EH (cell line): ENCODE measurements around the gene PPDPF.
"Not testable (repeated sequence)": the region's sequence is repeated elsewhere in the genome, so short reads cannot be mapped to it uniquely, and the experiment has no call there.

Source experiments
- DNase-seq: peaks from one replicate; pipeline ENCODE4 v3.0.0-alpha.2; 2015; ENCODE audit warnings: low read depth

Gene PPDPF

GRCh38 chr20:63565021-63565698 lies 44.6 kb downstream of the PPDPF start:
- no peak for DNase-seq

GRCh38 chr20:63565699-63566335 lies 45.3 kb downstream of the PPDPF start:
- no peak for DNase-seq

- DNase-seq = no peak
Observed at GRCh38 chr20:63566395-63567135, 46.0 kb downstream of the PPDPF start.

DNA sequence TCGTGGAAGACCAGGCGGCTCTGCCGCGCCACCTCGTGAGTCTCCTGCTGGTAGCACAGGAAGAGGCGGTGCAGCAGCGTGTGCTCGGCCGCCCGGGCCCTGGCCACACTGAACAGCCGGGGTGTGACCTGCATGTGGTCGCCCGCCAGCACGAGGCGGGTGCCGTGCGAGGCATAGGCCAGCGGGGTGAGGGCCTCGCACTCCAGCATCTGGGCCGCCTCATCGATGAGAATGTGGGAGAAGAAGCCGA lies 46.5 kb downstream of the PPDPF start:
- no peak for DNase-seq

GRCh38 chr20:63567386-63568169 lies 47.0 kb downstream of the PPDPF start:
- no peak for DNase-seq

DNA sequence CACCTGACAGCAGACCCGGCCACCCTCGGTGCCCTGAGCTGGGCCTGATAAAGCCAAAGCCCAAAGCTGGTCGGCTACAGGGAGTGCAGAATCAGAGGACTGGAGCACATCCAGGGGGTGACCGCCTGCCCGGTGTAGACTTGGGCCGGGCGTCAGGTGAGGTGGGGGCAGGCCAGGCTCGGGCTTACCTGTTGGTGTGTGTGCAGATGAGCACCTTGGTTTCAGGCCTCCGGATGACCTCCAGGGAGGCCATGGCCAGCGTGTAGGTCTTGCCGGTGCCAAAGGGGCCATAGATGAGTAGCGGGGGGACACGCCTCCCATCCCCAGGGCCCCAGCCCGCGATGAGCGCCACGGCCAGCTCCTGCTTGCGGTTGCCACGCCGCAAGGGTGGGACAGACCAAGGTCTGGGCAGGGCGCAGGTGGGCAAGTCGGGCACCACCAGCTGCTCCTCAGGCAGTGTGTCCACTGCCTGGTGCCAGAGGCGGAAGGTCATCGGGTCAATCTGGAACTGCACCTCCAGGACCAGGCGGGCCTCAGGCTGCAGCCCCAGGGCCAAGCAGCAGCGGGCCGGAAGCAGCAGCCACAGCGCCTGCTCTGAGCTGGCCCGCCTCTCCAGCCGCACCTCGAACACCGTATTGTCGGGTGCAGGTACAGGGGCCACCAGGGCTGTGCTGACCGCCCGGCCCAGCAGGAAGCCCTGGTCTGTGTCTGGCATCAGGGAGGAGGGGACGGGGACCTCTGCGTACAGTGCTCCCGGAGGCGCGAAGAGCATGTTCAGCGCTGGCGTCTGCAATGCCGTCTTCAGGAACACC lies 47.8 kb downstream of the PPDPF start:
- no peak for DNase-seq

GRCh38 chr20:63568986-63569949 lies 48.7 kb downstream of the PPDPF start:
- DNase-seq = no peak

- DNase-seq = no peak
Observed at GRCh38 chr20:63570281-63571086, 49.9 kb downstream of the PPDPF start.

- DNase-seq = not testable (repeated sequence)
Observed at GRCh38 chr20:63571087-63571478, 50.5 kb downstream of the PPDPF start.
